T47D (cell line): ENCODE results near the gene GABPB2.
"Not testable (repeated sequence)": the region's sequence is repeated elsewhere in the genome, so short reads cannot be mapped to it uniquely, and the experiment has no call there.

Source experiments
- DNase-seq, 2 experiments: peaks; one replicate each; pipeline versions ENCODE4 v3.0.0 to v3.0.0-alpha.2; 2011 to 2012; ENCODE audit warnings: low read depth in 1 of 2, low spot score in 1 of 2
- JUND ChIP-seq: IDR thresholded peaks from 2 replicates; pipeline ENCODE4 v1.6.1; 2012; ENCODE audit warnings: low read depth
- in situ Hi-C: cut with HindIII; loops from 2 replicates; pipeline ENCODE4 v1.10.0; 2016; ENCODE audit warnings: low sequenced_read_pairs, low pct_unique_long_range_greater_than_20kb

The GABPB2 gene

GRCh38 chr1:151065089-151065645 lies 5.4 kb upstream of the GABPB2 start:
- in situ Hi-C loops, result no loop called here
- DNase-seq, result no peak
- no peak for TF ChIP-seq JUND

- in situ Hi-C loops, result no loop called here
- no peak for DNase-seq
- TF ChIP-seq JUND, result no peak
These were observed 3.4 kb upstream of the GABPB2 start for GRCh38 chr1:151067185-151067584.

DNA sequence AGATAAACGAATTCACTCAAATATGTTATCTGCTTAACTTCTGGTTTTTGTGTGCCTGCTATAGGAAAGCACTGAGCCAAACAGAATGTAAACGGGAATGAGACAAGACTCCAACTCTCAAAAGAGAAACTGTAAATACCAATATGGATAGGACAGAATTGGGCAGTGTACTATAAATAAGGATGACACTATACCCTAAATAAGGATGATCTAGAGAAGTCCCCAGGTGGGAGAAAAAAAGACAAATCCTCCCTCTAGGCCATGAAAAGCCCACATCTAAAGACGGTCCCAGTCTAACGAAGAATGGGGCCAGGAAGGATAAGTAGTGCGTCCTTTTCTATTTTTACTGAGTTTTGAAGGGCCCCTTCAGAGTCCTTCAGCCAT lies 1.5 kb upstream of the GABPB2 start:
- TF ChIP-seq JUND, result no peak
- DNase-seq, result no peak
- in situ Hi-C loops, result no loop called here

DNA sequence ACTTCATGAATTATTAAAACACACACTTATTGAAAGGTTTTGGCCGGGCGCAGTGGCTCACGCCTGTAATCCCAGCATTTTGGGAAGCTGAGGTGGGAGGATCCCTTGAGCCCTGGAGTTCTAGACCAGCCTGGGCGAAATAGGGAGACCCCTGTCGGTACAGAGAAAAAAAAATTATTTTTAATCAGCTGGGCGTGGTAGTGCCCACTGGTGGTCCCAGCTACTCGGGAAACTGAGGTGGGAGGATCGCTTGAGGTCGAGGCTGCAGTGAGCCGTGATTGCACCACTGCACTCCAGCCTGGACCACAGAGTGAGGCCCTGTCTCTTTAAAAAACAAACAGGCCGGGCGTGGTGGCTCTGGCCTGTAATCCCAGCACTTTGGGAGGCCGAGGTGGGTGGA lies 1.7 kb downstream of the GABPB2 start:
- in situ Hi-C loops, result no loop called here
- TF ChIP-seq JUND, result no peak

GRCh38 chr1:151085953-151086559 lies 15.5 kb downstream of the GABPB2 start:
- DNase-seq, result no peak
- in situ Hi-C loops, result no loop called here
- TF ChIP-seq JUND, result no peak

More for the DNA sequence above, 1.7 kb downstream of the GABPB2 start:
- DNase-seq, result no peak

GRCh38 chr1:151097426-151097825 lies 26.9 kb downstream of the GABPB2 start:
- in situ Hi-C loops, DNase-seq: not testable (repeated sequence)

GRCh38 chr1:151098126-151098525 lies 27.6 kb downstream of the GABPB2 start:
- DNase-seq, result no peak
- no peak for TF ChIP-seq JUND
- in situ Hi-C loops, result no loop called here

- DNase-seq, result no peak
- in situ Hi-C loops, result no loop called here
- no peak for TF ChIP-seq JUND
These were observed 34.1 kb downstream of the GABPB2 start for GRCh38 chr1:151104630-151105029.

DNA sequence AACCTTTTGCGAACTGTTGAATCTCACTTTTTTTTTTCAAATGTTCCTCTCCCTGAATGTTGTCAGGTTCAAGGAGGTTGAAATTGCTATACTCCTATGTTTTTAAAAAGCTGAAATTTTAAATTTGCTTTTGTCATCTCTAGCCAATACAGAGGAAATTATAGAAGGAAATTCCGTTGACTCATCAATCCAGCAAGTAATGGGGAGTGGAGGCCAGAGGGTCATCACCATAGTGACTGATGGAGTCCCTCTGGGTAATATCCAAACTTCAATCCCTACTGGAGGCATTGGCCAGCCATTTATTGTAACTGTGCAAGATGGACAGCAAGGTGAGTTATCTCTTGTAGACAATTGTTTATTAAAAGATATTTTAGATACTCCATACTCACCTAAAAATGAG lies 36.3 kb downstream of the GABPB2 start:
- in situ Hi-C loops, result no loop called here
- no peak for TF ChIP-seq JUND
- DNase-seq, result no peak

- no peak for TF ChIP-seq JUND
- in situ Hi-C loops, result no loop called here
- no peak for DNase-seq
These were observed 37.8 kb downstream of the GABPB2 start for GRCh38 chr1:151108331-151108730.

DNA sequence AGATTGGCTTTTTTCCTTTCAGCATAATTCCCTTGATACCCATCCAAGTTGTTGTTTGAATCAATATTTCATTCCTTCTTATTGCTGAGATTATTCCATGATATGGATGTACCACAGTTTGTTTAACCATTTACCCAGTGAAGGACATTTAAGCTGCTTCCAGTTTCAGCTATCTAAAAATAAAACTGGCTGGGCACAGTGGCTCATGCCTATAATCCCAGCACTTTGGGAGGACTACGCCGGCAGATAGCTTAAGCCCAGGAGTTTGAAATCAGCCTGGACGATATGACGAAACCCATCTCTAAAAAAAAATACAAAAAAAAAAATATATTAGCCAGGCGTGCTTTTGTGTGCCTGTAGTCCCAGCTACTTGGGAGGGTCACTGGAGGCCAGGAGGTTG lies 43.3 kb downstream of the GABPB2 start:
- in situ Hi-C loops, result no loop called here
- no peak for TF ChIP-seq JUND
- DNase-seq, result no peak

DNA sequence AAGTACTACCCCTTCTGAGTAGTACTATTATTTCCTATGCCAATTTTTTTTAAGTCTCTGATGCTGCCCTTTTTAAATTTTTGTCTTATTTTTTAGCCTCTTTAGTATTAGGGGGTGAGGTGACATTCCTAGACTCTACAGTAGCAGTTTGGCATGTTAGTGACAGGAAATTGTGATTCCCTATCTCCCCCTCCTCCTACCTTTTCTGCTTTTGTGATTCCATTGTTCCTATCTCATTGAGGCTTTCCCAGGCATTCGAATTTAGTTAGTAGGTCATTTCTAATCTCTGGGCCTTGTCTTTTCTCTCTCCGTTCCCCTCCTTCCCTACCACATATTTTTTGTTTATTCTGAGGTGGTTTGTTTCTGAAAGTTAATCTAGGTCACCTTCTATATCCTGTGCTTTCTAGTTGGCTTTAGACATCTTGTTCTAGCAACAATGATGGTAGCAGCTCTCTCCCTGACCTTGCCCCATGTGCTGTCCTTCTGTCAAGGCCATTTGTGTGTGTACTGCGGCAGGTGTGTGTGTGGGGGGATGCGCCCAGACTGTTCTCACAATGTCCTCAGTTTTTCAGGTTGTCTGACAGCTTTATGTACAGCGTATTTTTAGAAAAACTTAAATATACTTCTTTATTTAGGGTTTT lies 54.3 kb downstream of the GABPB2 start:
- in situ Hi-C loops, result no loop called here
- TF ChIP-seq JUND, result no peak
- peak in 1 of 2 experiments; percentile 1 for DNase-seq

DNA sequence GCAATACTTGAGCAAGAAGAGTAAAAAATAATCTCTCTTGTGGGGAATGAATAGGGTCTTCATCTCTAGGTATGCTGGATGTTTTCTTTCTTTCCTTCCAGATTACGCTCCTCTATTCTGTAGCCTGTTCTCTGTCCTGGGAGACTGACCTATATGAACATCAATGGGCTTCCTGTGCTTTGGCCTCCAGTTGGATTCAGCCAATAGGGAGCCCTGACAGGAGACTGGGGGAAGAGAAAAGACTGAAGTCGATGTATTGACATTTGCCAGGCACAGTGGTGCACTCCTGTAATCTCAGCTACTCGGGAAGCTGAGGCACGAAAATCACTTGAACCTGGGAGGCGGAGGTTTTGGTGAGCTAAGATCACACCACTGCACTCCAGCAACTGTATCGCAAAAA lies 58.2 kb downstream of the GABPB2 start:
- in situ Hi-C loops, result no loop called here
- no peak for TF ChIP-seq JUND
- peak in 1 of 2 experiments; percentile 5 for DNase-seq
